Liver (tissue), 3 donors: ENCODE results near the gene NHLRC2.

Experiments used
- CTCF ChIP-seq: fragments of 150-350 bp; IDR thresholded peaks from 2 replicates; pipeline ENCODE4 v1.5.1; 2017; ENCODE audit warnings: improper control_type of control experiment, low read depth, low read length; ENCODE audit not compliant: missing input control
- GABPA ChIP-seq, 2 donors: IDR thresholded peaks in 1 of 2; conservative IDR thresholded peaks in 1 of 2; 2 replicates each; pipeline ENCODE4 v1.6.1; 2016; ENCODE audit warnings: antibody characterized with exemption in 2 of 2, mild to moderate bottlenecking in 1 of 2, moderate library complexity in 1 of 2
- MAX ChIP-seq: IDR thresholded peaks from 2 replicates; pipeline ENCODE4 v1.6.1; 2016; ENCODE audit warnings: antibody characterized with exemption
- RAD21 ChIP-seq, 2 donors: IDR thresholded peaks; 2 replicates each; pipeline ENCODE4 v1.6.1; 2016; ENCODE audit warnings: antibody characterized with exemption in 2 of 2, mild to moderate bottlenecking in 2 of 2
- REST ChIP-seq: IDR thresholded peaks from 2 replicates; pipeline ENCODE4 v1.6.1; 2016; ENCODE audit warnings: antibody characterized with exemption, mild to moderate bottlenecking
- SP1 ChIP-seq: IDR thresholded peaks from 2 replicates; pipeline ENCODE4 v1.6.1; 2018; ENCODE audit warnings: antibody characterized with exemption, mild to moderate bottlenecking
- TAF1 ChIP-seq: conservative IDR thresholded peaks from 2 replicates; pipeline ENCODE4 v1.6.1; 2016; ENCODE audit warnings: antibody characterized with exemption, mild to moderate bottlenecking
- YY1 ChIP-seq: IDR thresholded peaks from 2 replicates; pipeline ENCODE4 v1.6.1; 2016; ENCODE audit warnings: antibody characterized with exemption, mild to moderate bottlenecking
- donor health status: healthy.
- donor health status: healthy.

GRCh38 chr10:113899952-113900598, 45.6 kb downstream of the NHLRC2 start:
- TF ChIP-seq CTCF, result no peak
- no peak for TF ChIP-seq SP1
- no peak for TF ChIP-seq TAF1
- TF ChIP-seq GABPA (IDR thresholded peaks at IDR 0.05 in 1 of 2, conservative IDR thresholded peaks at IDR 0.05 in 1 of 2), result no peak
- TF ChIP-seq RAD21 (IDR thresholded peaks at IDR 0.05), result no peak
- TF ChIP-seq YY1, result no peak
- TF ChIP-seq REST, result no peak
- no peak for TF ChIP-seq MAX
